ENCODE results near the gene C2CD2. TPM values are rescaled to one million over a fixed set of nuclear protein-coding genes. Genes with fewer than 3 reads are reported as not detected.

Gene C2CD2
- total RNA-seq, 1 donor from 2014 or later = 15.8 TPM

- no peaks in the 10 kb centered on the region for H3K36me3 ChIP-seq (ENCODE audit: control insufficient read depth, insufficient read depth, low read length)
- TF ChIP-seq CTCF (IDR thresholded peaks at IDR 0.05; ENCODE audit: insufficient read depth, low read length, poor library complexity, severe bottlenecking) = no peak
- DNase-seq (ENCODE audit: low read depth) = no peak
- no peaks in the 10 kb centered on the region for H3K27me3 ChIP-seq (ENCODE audit: control insufficient read depth, insufficient read depth, low read length)
- H3K4me3 ChIP-seq (ENCODE audit: low read depth, low read length) = no peak overlapping the region
These were observed 22.8 kb downstream of the C2CD2 start for GRCh38 chr21:41931041-41931451.

GRCh38 chr21:41929248-41929647 is 24.6 kb downstream of the C2CD2 start:
- Histone ChIP-seq H3K4me3 (ENCODE audit: low read depth, low read length) (no peak overlapping the region), H3K36me3 (ENCODE audit: control insufficient read depth, insufficient read depth, low read length) (no peaks in the 10 kb centered on the region), H3K27me3 (ENCODE audit: control insufficient read depth, insufficient read depth, low read length) (no peaks in the 10 kb centered on the region)
- TF ChIP-seq CTCF (IDR thresholded peaks at IDR 0.05; ENCODE audit: insufficient read depth, low read length, poor library complexity, severe bottlenecking) = no peak
- no peak for DNase-seq (ENCODE audit: low read depth)

- no peak overlapping the region for H3K4me3 ChIP-seq (ENCODE audit: low read depth, low read length)
- no peak for TF ChIP-seq CTCF (IDR thresholded peaks at IDR 0.05; ENCODE audit: insufficient read depth, low read length, poor library complexity, severe bottlenecking)
- no peaks in the 10 kb centered on the region for H3K36me3 ChIP-seq (ENCODE audit: control insufficient read depth, insufficient read depth, low read length)
- DNase-seq (ENCODE audit: low read depth) = no peak
- H3K27me3 ChIP-seq (ENCODE audit: control insufficient read depth, insufficient read depth, low read length) = no peaks in the 10 kb centered on the region
These were observed 25.1 kb downstream of the C2CD2 start for GRCh38 chr21:41928621-41929220.

- Histone ChIP-seq H3K27me3 (ENCODE audit: control insufficient read depth, insufficient read depth, low read length) (no peaks in the 10 kb centered on the region), H3K36me3 (ENCODE audit: control insufficient read depth, insufficient read depth, low read length) (no peaks in the 10 kb centered on the region), H3K4me3 (ENCODE audit: low read depth, low read length) (no peak overlapping the region)
- no peak for DNase-seq (ENCODE audit: low read depth)
- no peak for TF ChIP-seq CTCF (IDR thresholded peaks at IDR 0.05; ENCODE audit: insufficient read depth, low read length, poor library complexity, severe bottlenecking)
These were observed 25.9 kb downstream of the C2CD2 start for GRCh38 chr21:41927727-41928409.

GRCh38 chr21:41926807-41927171 is 27.0 kb downstream of the C2CD2 start:
- no peak for DNase-seq (ENCODE audit: low read depth)
- Histone ChIP-seq H3K27me3 (ENCODE audit: control insufficient read depth, insufficient read depth, low read length) (no peaks in the 10 kb centered on the region), H3K4me3 (ENCODE audit: low read depth, low read length) (no peak overlapping the region), H3K36me3 (ENCODE audit: control insufficient read depth, insufficient read depth, low read length) (no peaks in the 10 kb centered on the region)
- no peak for TF ChIP-seq CTCF (IDR thresholded peaks at IDR 0.05; ENCODE audit: insufficient read depth, low read length, poor library complexity, severe bottlenecking)

Data from kidney epithelial cell (primary cell).